ENCODE measurements around the gene TREM2. TPM values are rescaled to one million over a fixed set of nuclear protein-coding genes. Genes with fewer than 3 reads are reported as not detected.

The TREM2 gene
- polyA plus RNA-seq, 1 donor from 2014 or later: not detected

DNA sequence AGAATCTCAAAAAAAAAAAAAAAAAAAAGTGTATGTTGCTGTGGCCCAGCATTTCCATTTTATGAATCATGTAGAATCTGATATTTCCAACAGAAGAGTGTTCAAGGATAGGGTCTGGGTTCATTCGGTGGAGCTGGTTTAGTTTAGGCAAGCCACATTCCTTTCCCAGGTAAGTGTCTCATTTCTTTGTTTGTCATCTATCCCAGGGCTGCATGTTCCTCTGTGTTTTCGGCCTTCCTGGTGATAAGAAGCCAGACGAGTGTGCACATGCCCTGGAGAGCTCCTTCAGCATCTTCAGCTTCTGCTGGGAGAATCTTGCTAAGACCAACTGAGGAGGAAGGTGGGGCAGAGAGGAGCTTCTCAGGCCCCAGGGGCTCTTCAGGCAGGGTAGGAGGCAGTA is 51.9 kb downstream of the TREM2 start:
- H3K9ac ChIP-seq (ENCODE audit: low read length): no peak overlapping the region
- no peaks in the 10 kb centered on the region for H4K20me1 ChIP-seq (ENCODE audit: insufficient read depth)
- H3K4me2 ChIP-seq (ENCODE audit: low read length): no peak overlapping the region
- H3K27me3 ChIP-seq (ENCODE audit: insufficient read depth, low read depth, low read length): no peaks in the 10 kb centered on the region
- no peaks in the 10 kb centered on the region for H3K9me2 ChIP-seq (ENCODE audit: insufficient read depth, low read length)
- no peak overlapping the region for H2AFZ ChIP-seq (ENCODE audit: low read depth, low read length)
- no peak overlapping the region for H3K4me3 ChIP-seq (ENCODE audit: low read length)
- no peak overlapping the region for H3K27ac ChIP-seq (ENCODE audit: low read length)
- TF ChIP-seq CTCF (IDR thresholded peaks at IDR 0.05; ENCODE audit: poor library complexity, severe bottlenecking) (no peak), POLR2AphosphoS5 (IDR thresholded peaks at IDR 0.05) (no peak), SMC3 (conservative IDR thresholded peaks at IDR 0.05; ENCODE audit: poor library complexity) (no peak), EZH2 (IDR thresholded peaks at IDR 0.05; ENCODE audit: borderline replicate concordance, insufficient read depth, low read length, poor library complexity, severe bottlenecking) (no peak)
- TF ChIP-seq, protein P1, sequence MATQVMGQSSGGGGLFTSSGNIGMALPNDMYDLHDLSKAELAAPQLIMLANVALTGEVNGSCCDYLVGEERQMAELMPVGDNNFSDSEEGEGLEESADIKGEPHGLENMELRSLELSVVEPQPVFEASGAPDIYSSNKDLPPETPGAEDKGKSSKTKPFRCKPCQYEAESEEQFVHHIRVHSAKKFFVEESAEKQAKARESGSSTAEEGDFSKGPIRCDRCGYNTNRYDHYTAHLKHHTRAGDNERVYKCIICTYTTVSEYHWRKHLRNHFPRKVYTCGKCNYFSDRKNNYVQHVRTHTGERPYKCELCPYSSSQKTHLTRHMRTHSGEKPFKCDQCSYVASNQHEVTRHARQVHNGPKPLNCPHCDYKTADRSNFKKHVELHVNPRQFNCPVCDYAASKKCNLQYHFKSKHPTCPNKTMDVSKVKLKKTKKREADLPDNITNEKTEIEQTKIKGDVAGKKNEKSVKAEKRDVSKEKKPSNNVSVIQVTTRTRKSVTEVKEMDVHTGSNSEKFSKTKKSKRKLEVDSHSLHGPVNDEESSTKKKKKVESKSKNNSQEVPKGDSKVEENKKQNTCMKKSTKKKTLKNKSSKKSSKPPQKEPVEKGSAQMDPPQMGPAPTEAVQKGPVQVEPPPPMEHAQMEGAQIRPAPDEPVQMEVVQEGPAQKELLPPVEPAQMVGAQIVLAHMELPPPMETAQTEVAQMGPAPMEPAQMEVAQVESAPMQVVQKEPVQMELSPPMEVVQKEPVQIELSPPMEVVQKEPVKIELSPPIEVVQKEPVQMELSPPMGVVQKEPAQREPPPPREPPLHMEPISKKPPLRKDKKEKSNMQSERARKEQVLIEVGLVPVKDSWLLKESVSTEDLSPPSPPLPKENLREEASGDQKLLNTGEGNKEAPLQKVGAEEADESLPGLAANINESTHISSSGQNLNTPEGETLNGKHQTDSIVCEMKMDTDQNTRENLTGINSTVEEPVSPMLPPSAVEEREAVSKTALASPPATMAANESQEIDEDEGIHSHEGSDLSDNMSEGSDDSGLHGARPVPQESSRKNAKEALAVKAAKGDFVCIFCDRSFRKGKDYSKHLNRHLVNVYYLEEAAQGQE (IDR thresholded peaks at IDR 0.05; ENCODE audit: borderline replicate concordance): no peak
- H3K79me2 ChIP-seq (replicated peaks; ENCODE audit: insufficient read depth, low read length): no peaks in the 10 kb centered on the region
- H3K9me3 ChIP-seq (ENCODE audit: low read length): no peaks in the 10 kb centered on the region
- H3F3A ChIP-seq (ENCODE audit: insufficient read depth, low read length, poor library complexity, severe bottlenecking): no peaks in the 10 kb centered on the region
- no peaks in the 10 kb centered on the region for H3K36me3 ChIP-seq (ENCODE audit: insufficient read depth, low read length)

Other genes starting within 250 kb of the TREM2 start
- gene UNC5CL, start 123.9 kb downstream of the TREM2 start, polyA plus RNA-seq: 1.0 and 2.6 TPM in 2 replicates
- not detected in 2 replicates for gene TSPO2, start 120.6 kb downstream of the TREM2 start, polyA plus RNA-seq
- gene APOBEC2, start 109.9 kb downstream of the TREM2 start, polyA plus RNA-seq: not detected in 2 replicates
- 38.7 and 41.7 TPM in 2 replicates for gene OARD1, start 90.8 kb downstream of the TREM2 start, polyA plus RNA-seq
- 17.1 and 22.1 TPM in 2 replicates for gene NFYA, start 90.1 kb downstream of the TREM2 start, polyA plus RNA-seq
- not detected in 2 replicates for gene TREML1, start 8.8 kb downstream of the TREM2 start, polyA plus RNA-seq
- not detected in 2 replicates for gene TREML2, start 38.0 kb upstream of the TREM2 start, polyA plus RNA-seq
- gene TREML4, start 65.2 kb upstream of the TREM2 start, polyA plus RNA-seq: not detected in 2 replicates
- not detected in 2 replicates for gene TREM1, start 123.6 kb upstream of the TREM2 start, polyA plus RNA-seq
- gene NCR2, start 172.5 kb upstream of the TREM2 start, polyA plus RNA-seq: not detected in 2 replicates